GM12892 (cell line): ENCODE results near the gene R3HDM2.
"Not testable (repeated sequence)": the region's sequence is repeated elsewhere in the genome, so short reads cannot be mapped to it uniquely, and the experiment has no call there.

ENCODE experiments used
- DNase-seq: peaks from one replicate; pipeline ENCODE4 v3.0.0; 2011; ENCODE audit not compliant: insufficient read length
- FAIRE-seq: peaks from 2 replicates; lab custom pipeline; 2011; peaks lifted over from hg19 to GRCh38; lab: Jason Lieb, UNC
- POLR2A ChIP-seq: IDR thresholded peaks from 2 replicates; pipeline ENCODE4 v1.6.1; 2011; ENCODE audit warnings: low read depth, low read length, control low read depth
- POLR2AphosphoS5 ChIP-seq: IDR thresholded peaks from 2 replicates; pipeline ENCODE4 v1.6.1; 2011; ENCODE audit warnings: low read depth, low read length, control low read depth
- TAF1 ChIP-seq: IDR thresholded peaks from 2 replicates; pipeline ENCODE4 v1.6.1; 2011; ENCODE audit warnings: low read depth, mild to moderate bottlenecking, control low read depth, low read length, borderline replicate concordance

R3HDM2 gene

GRCh38 chr12:57380300-57380699, 50.5 kb downstream of the R3HDM2 start:
- DNase-seq: no peak
- TF ChIP-seq POLR2AphosphoS5 (no peak), POLR2A (no peak), TAF1 (no peak)
- FAIRE-seq: no peak

GRCh38 chr12:57377103-57377840, 53.6 kb downstream of the R3HDM2 start:
- no peak for FAIRE-seq
- no peak for DNase-seq
- TF ChIP-seq POLR2AphosphoS5: no peak
- TF ChIP-seq TAF1: no peak
- no peak for TF ChIP-seq POLR2A

DNA sequence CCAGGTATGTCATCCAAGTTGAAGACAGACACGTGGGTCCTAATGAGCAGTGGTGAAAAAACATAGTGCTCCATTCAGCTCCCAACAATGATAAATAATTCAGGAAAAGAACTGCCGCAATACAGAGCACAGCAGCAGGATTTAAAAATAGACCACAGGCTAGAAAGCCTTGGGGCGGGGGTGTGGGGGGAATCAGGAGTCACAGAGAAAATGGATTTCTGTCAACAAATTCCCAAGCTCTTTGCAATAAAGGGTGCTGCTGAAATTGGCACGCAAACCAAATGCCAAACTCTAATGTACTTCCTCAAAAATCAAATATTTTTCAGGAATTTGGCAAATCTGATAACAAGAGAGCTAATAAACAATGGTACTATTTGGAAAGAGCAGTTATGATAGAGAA, 58.6 kb downstream of the R3HDM2 start:
- DNase-seq (no peak), FAIRE-seq (no peak)
- no peak for TF ChIP-seq POLR2AphosphoS5
- no peak for TF ChIP-seq POLR2A

DNA sequence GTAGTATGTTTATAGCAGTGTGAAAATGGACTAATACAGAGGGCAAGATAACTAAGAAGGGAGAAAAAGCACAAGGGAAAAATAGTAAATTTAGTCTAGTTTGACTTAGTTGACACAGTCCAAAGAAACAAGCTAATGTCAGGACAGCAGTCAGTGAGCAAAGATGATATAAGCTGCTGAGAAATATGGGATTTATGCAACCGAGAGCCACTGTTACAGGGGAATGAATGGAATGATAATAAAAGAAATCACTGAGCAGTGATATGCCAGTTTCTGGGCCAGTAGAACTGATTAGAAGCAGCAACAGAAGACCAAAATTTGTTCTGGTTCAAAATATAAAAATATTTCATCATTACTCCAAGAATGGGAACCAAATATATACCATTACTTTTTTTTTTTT, 60.1 kb downstream of the R3HDM2 start:
- FAIRE-seq (no peak), DNase-seq (no peak)
- TF ChIP-seq POLR2AphosphoS5 (no peak), TAF1 (no peak), POLR2A (no peak)

GRCh38 chr12:57370072-57370471, 60.8 kb downstream of the R3HDM2 start:
- no peak for DNase-seq
- TF ChIP-seq POLR2AphosphoS5 (no peak), POLR2A (no peak), TAF1 (no peak)
- no peak for FAIRE-seq

- no peak for FAIRE-seq
- no peak for TF ChIP-seq POLR2A
- TF ChIP-seq TAF1: no peak
- TF ChIP-seq POLR2AphosphoS5: no peak
- DNase-seq: no peak
These were observed 61.6 kb downstream of the R3HDM2 start for GRCh38 chr12:57369202-57369601.

DNA sequence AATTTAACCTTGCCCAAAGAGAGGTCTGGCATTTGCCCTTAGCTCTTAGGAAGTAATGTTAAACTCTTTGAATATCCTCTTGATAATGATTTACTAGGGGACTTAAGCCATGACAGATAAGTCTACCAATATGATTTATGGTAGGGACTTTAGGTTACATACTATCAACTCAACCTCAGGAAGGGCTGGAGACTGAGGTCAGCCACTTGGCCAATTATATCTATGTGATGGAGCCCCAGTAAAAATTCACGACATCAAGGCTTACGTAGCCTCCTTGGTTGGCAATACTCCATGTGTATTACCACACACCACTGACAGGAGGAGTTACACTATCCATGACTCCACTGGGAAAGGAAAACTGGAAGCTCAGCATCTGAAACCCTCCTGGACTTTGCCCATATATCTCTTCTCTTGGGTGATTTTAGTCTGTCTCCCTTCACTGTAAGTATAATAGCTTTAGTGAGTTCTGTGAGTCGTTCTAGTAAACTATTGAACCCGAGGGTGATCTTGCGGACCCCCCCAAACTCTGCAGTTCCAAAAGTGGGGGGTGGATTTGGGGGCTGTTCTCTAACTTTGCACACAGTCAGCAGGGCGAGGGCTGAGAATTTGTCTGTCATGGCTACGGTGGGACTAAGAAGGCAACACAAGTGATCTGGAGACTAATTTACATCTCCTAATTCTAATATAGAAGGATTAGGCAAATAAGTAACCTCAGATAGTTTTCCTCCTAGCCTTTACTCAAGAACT, 62.3 kb downstream of the R3HDM2 start:
- DNase-seq (no peak), FAIRE-seq (no peak)
- no peak for TF ChIP-seq POLR2A
- no peak for TF ChIP-seq TAF1
- TF ChIP-seq POLR2AphosphoS5: no peak

- FAIRE-seq: no peak
- DNase-seq: no peak
- TF ChIP-seq POLR2AphosphoS5 (no peak), TAF1 (no peak), POLR2A (no peak)
These were observed 63.7 kb downstream of the R3HDM2 start for GRCh38 chr12:57367121-57367520.

GRCh38 chr12:57366315-57366714, 64.5 kb downstream of the R3HDM2 start:
- DNase-seq: no peak
- no peak for TF ChIP-seq POLR2AphosphoS5
- FAIRE-seq: no peak

DNA sequence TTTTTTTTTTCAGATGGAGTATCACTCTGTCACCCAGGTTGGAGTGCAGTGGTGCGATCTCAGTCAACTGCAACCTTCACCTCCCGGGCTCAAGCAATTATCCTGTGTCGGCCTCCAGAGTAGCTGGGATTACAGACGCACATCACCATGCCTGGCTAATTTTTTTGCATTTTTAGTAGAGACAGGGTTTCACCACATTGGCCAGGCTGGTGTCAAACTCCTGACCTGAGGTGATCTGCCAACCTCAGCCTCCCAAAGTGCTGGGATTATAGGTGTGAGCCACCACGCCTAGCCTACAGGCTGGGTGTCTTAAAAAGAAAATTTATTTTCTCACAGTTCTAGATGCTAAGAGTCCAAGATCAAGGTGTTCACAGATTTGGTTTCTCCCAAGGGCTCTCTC, 66.7 kb downstream of the R3HDM2 start:
- not testable (repeated sequence) for DNase-seq, FAIRE-seq

DNA sequence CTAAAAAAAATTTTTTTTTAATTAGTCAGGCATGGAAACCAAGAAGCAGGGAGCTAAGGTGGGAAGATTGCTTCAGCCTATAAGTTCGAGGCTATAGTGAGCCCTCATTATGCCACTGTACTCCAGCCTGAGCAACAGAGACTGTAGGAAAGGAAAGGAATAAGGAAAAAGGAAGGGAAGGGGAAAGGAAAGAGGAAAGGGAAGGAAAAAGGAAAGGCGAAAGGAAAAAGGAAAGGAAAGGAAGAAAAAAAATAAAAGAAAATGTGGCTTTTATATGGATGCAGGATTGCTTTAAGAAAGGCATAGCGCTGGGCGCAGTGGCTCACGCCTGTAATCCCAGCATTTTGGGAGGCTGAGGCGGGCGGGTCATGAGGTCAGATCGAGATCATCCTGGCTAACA, 70.4 kb downstream of the R3HDM2 start:
- DNase-seq (no peak), FAIRE-seq (no peak)
- TF ChIP-seq TAF1 (no peak), POLR2AphosphoS5 (no peak), POLR2A (no peak)

DNA sequence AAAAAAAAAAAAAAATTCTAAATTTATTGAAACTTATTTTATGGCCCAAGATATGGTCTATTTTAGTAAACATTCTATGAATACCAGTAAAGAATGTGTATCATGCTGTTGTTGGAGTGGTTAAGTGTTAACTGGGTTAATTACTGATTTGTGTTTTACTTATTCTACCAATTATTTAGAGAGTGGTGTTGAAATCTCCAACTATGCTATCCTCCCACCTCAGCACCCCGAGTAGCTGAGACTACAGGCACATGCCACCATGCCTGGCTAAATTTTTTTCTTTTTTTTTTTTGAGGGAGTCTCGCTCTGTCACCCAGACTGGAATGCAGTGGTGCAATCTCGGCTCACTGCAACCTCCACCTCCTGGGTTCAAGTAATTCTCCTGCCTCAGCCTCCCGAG, 72.2 kb downstream of the R3HDM2 start:
- DNase-seq (no peak), FAIRE-seq (no peak)
- TF ChIP-seq TAF1 (no peak), POLR2AphosphoS5 (no peak), POLR2A (no peak)
